ENCODE results near the gene PDIA5.

DNA sequence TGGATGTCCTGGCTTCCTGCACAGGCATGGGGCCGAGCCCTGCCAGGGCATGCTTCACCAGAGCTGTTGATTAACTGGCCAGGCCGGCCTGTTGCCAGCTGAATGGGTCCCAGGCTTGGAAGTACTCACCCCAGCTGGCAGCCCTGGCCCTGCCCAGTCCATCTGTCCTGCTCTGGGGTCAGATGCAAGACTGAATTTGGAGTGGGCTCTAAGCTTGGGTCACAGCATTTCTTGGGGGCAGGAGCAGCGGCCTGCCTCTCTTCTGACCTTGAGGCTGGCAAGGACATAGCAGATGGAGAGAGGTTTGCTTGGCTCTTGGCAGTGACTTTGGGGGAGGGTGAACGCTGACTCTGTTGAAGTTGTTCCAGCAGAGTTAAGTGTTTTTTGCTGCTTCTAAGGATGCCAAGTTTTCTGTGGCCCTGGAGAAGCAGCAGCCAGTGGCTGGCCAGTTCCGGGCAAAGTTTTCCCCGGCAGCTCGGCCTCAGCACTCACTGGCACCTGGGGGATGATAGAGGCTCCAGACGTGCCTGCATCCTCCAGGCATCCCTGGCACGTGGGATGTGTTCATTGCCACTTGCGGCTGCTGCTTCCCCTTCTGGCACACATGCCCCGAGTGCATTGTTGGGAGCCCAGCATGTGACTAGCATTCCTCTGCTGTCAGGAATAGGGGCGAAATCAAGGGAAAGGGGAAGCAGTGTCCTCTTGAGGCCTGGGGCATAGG is 22.9 kb downstream of the PDIA5 start:
- no peak for TF ChIP-seq CTCF (conservative IDR thresholded peaks at IDR 0.05; ENCODE audit: low read depth, low read length)
- TF ChIP-seq EZH2 (IDR thresholded peaks at IDR 0.05; ENCODE audit: borderline replicate concordance, low read depth, low read length, poor library complexity, severe bottlenecking): no peak

Measured in A673 (cell line).